ENCODE measurements around the gene CD101. TPM values are rescaled to one million over a fixed set of nuclear protein-coding genes. Genes with fewer than 3 reads are reported as not detected.

The CD101 gene
- total and polyA plus RNA-seq, 7 donors, result 0.03 to 1.0 (median 0.29) TPM; not detected in 1

DNA sequence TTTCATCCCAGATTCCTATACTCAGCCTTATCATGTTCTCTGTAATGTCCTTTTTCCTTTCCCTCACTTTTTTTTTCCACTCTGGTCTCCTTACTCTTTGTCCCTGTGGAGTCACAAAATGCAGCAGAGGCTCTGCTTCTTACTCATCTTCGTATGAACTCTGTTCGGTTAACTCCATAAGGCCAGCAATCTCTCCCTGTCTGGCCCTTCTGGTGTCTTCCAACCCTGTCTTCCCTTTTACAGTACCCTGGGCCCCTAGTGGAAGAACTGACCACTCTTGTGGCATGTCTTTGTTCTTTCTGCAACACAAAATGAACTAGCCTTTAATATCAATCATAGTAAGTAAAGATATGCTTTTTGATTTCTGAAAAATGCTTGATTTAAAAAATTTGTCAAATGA lies 7.1 kb downstream of the CD101 start:
- Histone ChIP-seq H3K9me3 (no peaks in the 10 kb centered on the region), H3K27me3 (ENCODE audit: insufficient read depth in 3 of 3, low read length in 2 of 3) (no peaks in the 10 kb centered on the region), H3K36me3 (ENCODE audit: insufficient read depth in 1 of 2, low read depth in 1 of 2) (no peaks in the 10 kb centered on the region), H3K4me1 (no peaks in the 10 kb centered on the region), H3K4me3 (no peak overlapping the region), H3K27ac (no peak overlapping the region)
- 64 to 78% (median 64%) methylated on average over 2 of the region's 2 CpGs for whole genome bisulfite sequencing, 3 donors
- TF ChIP-seq, protein P1, sequence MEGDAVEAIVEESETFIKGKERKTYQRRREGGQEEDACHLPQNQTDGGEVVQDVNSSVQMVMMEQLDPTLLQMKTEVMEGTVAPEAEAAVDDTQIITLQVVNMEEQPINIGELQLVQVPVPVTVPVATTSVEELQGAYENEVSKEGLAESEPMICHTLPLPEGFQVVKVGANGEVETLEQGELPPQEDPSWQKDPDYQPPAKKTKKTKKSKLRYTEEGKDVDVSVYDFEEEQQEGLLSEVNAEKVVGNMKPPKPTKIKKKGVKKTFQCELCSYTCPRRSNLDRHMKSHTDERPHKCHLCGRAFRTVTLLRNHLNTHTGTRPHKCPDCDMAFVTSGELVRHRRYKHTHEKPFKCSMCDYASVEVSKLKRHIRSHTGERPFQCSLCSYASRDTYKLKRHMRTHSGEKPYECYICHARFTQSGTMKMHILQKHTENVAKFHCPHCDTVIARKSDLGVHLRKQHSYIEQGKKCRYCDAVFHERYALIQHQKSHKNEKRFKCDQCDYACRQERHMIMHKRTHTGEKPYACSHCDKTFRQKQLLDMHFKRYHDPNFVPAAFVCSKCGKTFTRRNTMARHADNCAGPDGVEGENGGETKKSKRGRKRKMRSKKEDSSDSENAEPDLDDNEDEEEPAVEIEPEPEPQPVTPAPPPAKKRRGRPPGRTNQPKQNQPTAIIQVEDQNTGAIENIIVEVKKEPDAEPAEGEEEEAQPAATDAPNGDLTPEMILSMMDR (IDR thresholded peaks at IDR 0.05), result no peak
- DNase-seq (no peak), ATAC-seq (no peak)
- intact Hi-C loops (cut with DNase I), result no loop called here

DNA sequence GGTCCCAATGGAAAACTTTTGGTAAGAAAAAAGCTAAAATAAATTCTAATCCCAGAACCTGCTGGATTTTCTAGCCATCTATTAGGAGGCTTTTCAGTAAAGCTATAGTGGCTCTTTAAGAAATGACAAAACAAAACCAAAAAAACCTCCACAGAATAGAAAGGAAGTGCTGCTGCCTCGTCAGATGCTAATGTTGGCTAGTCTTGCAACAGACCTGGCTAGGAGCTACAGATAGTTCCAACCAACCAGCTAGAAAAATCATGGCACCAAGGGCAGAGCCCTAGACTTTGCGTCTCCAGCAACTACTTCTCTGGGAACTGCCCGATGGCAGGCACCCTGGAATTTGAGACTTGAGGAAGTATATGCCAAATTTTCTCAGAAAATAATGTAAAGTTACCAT lies 7.6 kb downstream of the CD101 start:
- Histone ChIP-seq H3K4me3 (no peak overlapping the region), H3K36me3 (ENCODE audit: insufficient read depth in 1 of 2, low read depth in 1 of 2) (no peaks in the 10 kb centered on the region), H3K9me3 (no peaks in the 10 kb centered on the region), H3K4me1 (no peaks in the 10 kb centered on the region), H3K27me3 (ENCODE audit: insufficient read depth in 3 of 3, low read length in 2 of 3) (no peaks in the 10 kb centered on the region), H3K27ac (no peak overlapping the region)
- ATAC-seq (no peak), DNase-seq (no peak)
- WGBS, 3 donors, result 64 to 72% (median 70%) methylated on average over 3 of the region's 3 CpGs
- TF ChIP-seq, protein P1 (IDR thresholded peaks at IDR 0.05), result no peak
- intact Hi-C loops (cut with DNase I), result no loop called here

DNA sequence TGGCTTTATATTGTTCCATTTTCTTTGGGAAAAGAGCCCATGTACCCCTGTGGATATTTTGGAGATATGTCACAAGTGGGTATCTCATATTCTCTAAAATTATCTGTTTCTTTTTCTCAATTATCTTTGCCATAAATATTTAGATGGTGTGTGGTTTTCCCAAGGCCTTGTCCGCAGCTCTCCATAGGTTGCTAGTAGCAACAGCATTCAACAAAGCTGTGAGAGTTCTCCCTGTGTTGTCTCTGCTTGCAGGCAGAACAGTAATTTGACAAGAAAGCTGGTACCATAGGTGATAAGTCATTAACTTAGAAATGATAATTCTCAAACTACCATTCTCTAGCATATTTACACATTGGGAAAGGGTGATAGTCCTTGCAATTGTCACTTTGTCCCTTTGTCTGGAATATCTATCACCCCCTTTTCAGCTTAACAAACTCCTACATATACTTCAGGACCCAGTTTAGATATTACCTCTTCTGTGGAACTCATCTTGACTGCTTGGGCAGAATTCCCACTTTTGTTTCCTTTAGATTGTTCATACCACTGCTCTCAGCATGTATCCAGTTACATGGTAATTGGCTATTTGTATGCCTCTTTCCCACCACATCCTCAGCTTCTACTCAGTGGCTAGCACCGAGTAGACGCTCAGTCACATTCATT lies 8.9 kb downstream of the CD101 start:
- ATAC-seq (no peak), DNase-seq (no peak)
- Histone ChIP-seq H3K4me3 (no peak overlapping the region), H3K27me3 (ENCODE audit: insufficient read depth in 3 of 3, low read length in 2 of 3) (no peaks in the 10 kb centered on the region), H3K36me3 (ENCODE audit: insufficient read depth in 1 of 2, low read depth in 1 of 2) (no peaks in the 10 kb centered on the region), H3K9me3 (no peaks in the 10 kb centered on the region), H3K4me1 (no peaks in the 10 kb centered on the region), H3K27ac (no peak overlapping the region)
- TF ChIP-seq, protein P1 (IDR thresholded peaks at IDR 0.05), result no peak
- intact Hi-C loops (cut with DNase I), result no loop called here
- whole genome bisulfite sequencing, 3 donors, result 96% methylated on average over 3 of the region's 3 CpGs

DNA sequence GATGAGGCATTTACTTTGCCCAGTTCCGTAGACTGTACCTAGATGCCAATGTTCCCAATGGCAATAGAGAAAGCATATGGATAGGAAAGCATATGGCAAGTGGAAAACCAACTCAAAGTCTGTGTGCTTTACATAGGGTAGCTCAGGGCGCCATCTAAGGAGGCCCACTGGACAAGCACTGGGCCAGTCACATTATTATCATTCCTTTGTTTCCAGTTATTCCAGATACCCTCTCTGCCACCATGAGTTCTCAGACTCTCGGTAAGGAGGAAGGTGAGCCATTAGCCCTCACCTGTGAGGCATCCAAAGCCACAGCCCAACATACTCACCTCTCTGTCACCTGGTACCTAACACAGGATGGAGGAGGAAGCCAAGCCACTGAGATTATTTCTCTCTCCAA lies 9.8 kb downstream of the CD101 start:
- 95 to 100% (median 96%) methylated on average over 3 of the region's 3 CpGs for WGBS, 3 donors
- H3K27ac ChIP-seq, result no peak overlapping the region
- intact Hi-C loops (cut with DNase I), result no loop called here
- TF ChIP-seq, protein P1 (IDR thresholded peaks at IDR 0.05), result no peak
- no peaks in the 10 kb centered on the region for H3K36me3 ChIP-seq (ENCODE audit: insufficient read depth in 1 of 2, low read depth in 1 of 2)
- no peak for DNase-seq
- ATAC-seq, result no peak
- H3K9me3 ChIP-seq, result no peaks in the 10 kb centered on the region
- no peaks in the 10 kb centered on the region for H3K4me1 ChIP-seq
- no peaks in the 10 kb centered on the region for H3K27me3 ChIP-seq (ENCODE audit: insufficient read depth in 3 of 3, low read length in 2 of 3)
- H3K4me3 ChIP-seq, result no peak overlapping the region

DNA sequence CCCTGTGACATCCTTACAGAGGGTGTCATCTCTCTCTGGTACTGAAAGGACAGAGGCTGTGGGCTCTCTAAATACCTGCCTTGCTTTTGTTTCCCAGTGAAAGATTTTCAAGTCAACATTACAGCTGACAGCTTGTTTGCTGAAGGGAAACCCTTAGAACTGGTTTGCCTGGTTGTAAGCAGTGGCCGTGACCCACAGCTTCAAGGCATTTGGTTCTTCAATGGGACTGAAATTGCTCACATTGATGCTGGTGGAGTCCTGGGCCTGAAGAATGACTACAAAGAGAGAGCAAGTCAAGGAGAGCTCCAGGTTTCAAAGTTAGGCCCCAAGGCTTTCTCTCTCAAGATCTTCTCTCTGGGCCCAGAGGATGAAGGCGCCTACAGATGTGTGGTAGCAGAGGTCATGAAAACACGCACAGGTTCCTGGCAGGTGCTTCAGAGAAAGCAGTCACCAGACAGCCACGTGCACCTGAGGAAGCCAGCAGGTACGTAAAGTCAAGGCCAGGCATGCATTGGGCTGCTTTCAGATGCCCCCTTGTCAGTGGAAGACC lies 11.8 kb downstream of the CD101 start:
- intact Hi-C loops (cut with DNase I), result no loop called here
- Histone ChIP-seq H3K27me3 (ENCODE audit: insufficient read depth in 3 of 3, low read length in 2 of 3) (no peaks in the 10 kb centered on the region), H3K4me3 (no peak overlapping the region), H3K9me3 (no peaks in the 10 kb centered on the region), H3K27ac (no peak overlapping the region), H3K36me3 (ENCODE audit: insufficient read depth in 1 of 2, low read depth in 1 of 2) (no peaks in the 10 kb centered on the region), H3K4me1 (no peaks in the 10 kb centered on the region)
- TF ChIP-seq, protein P1 (IDR thresholded peaks at IDR 0.05), result no peak
- 94 to 96% (median 94%) methylated on average over 5 of the region's 5 CpGs for WGBS, 3 donors
- DNase-seq (no peak), ATAC-seq (no peak)

Measured in psoas muscle (tissue), 8 donors.